A673 (cell line): ENCODE measurements around the gene PPM1E. TPM values are rescaled to one million over a fixed set of nuclear protein-coding genes. Genes with fewer than 3 reads are reported as not detected.
"Not testable (repeated sequence)": the region's sequence is repeated elsewhere in the genome, so short reads cannot be mapped to it uniquely, and the experiment has no call there.

Experiments
- BruUV-seq: library from RNA; stranded (reverse); fragments of 400-500 nt; replicated peaks from 2 replicates; lab custom pipeline; 2021; lab: Mats Ljungman, UMichigan
- CTCF ChIA-PET: fragments of 300-600 bp; sonication (Branson Sonifier 250); formaldehyde crosslinking; loops from one replicate; lab custom pipeline; 2022; ENCODE audit warnings: antibody characterized with exemption; lab: Charles Lee
- POLR2A ChIA-PET: fragments of 300-600 bp; sonication (Branson Sonifier 250); formaldehyde crosslinking; loops from one replicate; lab custom pipeline; 2022; ENCODE audit warnings: antibody characterized with exemption; ENCODE audit not compliant: low non-redundant PET; lab: Charles Lee
- DNase-seq: peaks from one replicate; pipeline ENCODE4 v3.0.0-alpha.2; 2015; ENCODE audit warnings: low spot score
- H3K27ac ChIP-seq: fragments of 200-600 bp; sonication (generic); 2 replicates; pipeline ENCODE4 v1.5.1; 2016; ENCODE audit warnings: mixed run types, low read depth, mild to moderate bottlenecking, mixed read lengths, antibody characterized with exemption, low read length; ENCODE audit not compliant: poor library complexity, severe bottlenecking
- H3K27me3 ChIP-seq: fragments of 200-600 bp; sonication (generic); replicated peaks from 2 replicates; pipeline ENCODE4 v1.6.1; 2017; ENCODE audit warnings: mixed run types, low read depth, mild to moderate bottlenecking, mixed read lengths, antibody characterized with exemption, low read length; ENCODE audit not compliant: insufficient read depth, poor library complexity
- H3K36me3 ChIP-seq: fragments of 200-600 bp; sonication (generic); 2 replicates; pipeline ENCODE4 v1.6.1; 2016; ENCODE audit warnings: mixed run types, mild to moderate bottlenecking, mixed read lengths, antibody characterized with exemption, low read length; ENCODE audit not compliant: insufficient read depth, poor library complexity, severe bottlenecking
- H3K4me1 ChIP-seq: fragments of 200-600 bp; sonication (generic); 2 replicates; pipeline ENCODE4 v1.6.1; 2017; ENCODE audit warnings: mixed run types, mild to moderate bottlenecking, mixed read lengths, antibody characterized with exemption, low read length; ENCODE audit not compliant: insufficient read depth, poor library complexity, severe bottlenecking
- H3K4me3 ChIP-seq: fragments of 200-600 bp; sonication (generic); 2 replicates; pipeline ENCODE4 v1.5.1; 2016; ENCODE audit warnings: low read depth, mixed run types, mild to moderate bottlenecking, mixed read lengths, low read length; ENCODE audit not compliant: poor library complexity, severe bottlenecking
- H3K9me3 ChIP-seq: fragments of 200-600 bp; sonication (generic); 2 replicates; pipeline ENCODE4 v1.6.1; 2016; ENCODE audit warnings: mixed run types, low read depth, mild to moderate bottlenecking, mixed read lengths, antibody characterized with exemption, low read length; ENCODE audit not compliant: poor library complexity, severe bottlenecking
- EZH2 ChIP-seq: fragments of 200-600 bp; sonication (generic); IDR thresholded peaks from 2 replicates; pipeline ENCODE4 v1.6.1; 2017; ENCODE audit warnings: borderline replicate concordance, low read depth, mild to moderate bottlenecking, mixed read lengths, antibody characterized with exemption, low read length; ENCODE audit not compliant: poor library complexity, severe bottlenecking
- intact Hi-C: fragments of 100-400 bp; cut with micrococcal nuclease; formaldehyde crosslinking; loops from one replicate; pipeline ENCODE4 v1.10.0; 2022; ENCODE audit not compliant: unreplicated experiment
- total RNA-seq: library from RNA; stranded (reverse); gene quantifications from 2 replicates; pipeline ENCODE4 v1.2.3, GENCODE V29; 2021
- TF ChIP-seq, protein P1 (sequence below): fragments of 300-800, 200-600 bp; sonication (generic); conservative IDR thresholded peaks from 2 replicates; pipeline ENCODE4 v1.5.1; 2017; ENCODE audit warnings: low read depth, mild to moderate bottlenecking, antibody characterized with exemption, low read length, moderate library complexity, mixed read lengths

The PPM1E gene
- total RNA-seq, 1 experiment from 2014 or later: 6.0 TPM

DNA sequence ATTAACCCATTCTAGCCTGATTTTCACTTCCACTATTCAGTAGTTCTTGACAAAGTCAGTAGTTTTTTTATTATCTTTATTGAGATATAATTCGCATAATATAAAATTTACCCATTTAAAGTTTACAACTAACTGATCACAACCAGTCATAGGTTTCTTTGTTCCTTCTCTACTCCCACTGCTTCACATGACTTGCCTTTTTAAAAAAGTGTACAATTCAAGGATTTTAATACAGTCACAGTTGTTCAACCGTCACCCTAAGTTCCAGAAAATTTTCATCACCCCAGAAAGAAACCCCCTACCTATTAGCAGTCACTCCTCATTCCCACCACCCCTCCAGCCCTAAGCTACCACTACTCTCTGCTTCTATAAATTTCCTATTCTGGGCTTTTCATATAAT is 188.5 kb downstream of the PPM1E start:
- no TSS peak for BruUV-seq
- Histone ChIP-seq H3K4me1 (no peaks in the 10 kb centered on the region), H3K27me3 (no peaks in the 10 kb centered on the region), H3K4me3 (no peak overlapping the region), H3K9me3 (peaks cover 4% of the 10 kb centered on the region), H3K27ac (no peak overlapping the region), H3K36me3 (no peaks in the 10 kb centered on the region)
- DNase-seq: no peak
- intact Hi-C loops: no loop called here
- TF ChIP-seq, protein P1, sequence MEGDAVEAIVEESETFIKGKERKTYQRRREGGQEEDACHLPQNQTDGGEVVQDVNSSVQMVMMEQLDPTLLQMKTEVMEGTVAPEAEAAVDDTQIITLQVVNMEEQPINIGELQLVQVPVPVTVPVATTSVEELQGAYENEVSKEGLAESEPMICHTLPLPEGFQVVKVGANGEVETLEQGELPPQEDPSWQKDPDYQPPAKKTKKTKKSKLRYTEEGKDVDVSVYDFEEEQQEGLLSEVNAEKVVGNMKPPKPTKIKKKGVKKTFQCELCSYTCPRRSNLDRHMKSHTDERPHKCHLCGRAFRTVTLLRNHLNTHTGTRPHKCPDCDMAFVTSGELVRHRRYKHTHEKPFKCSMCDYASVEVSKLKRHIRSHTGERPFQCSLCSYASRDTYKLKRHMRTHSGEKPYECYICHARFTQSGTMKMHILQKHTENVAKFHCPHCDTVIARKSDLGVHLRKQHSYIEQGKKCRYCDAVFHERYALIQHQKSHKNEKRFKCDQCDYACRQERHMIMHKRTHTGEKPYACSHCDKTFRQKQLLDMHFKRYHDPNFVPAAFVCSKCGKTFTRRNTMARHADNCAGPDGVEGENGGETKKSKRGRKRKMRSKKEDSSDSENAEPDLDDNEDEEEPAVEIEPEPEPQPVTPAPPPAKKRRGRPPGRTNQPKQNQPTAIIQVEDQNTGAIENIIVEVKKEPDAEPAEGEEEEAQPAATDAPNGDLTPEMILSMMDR: no peak
- TF ChIP-seq EZH2: no peak
- CTCF ChIA-PET: no interaction called here
- POLR2A ChIA-PET: no interaction called here

DNA sequence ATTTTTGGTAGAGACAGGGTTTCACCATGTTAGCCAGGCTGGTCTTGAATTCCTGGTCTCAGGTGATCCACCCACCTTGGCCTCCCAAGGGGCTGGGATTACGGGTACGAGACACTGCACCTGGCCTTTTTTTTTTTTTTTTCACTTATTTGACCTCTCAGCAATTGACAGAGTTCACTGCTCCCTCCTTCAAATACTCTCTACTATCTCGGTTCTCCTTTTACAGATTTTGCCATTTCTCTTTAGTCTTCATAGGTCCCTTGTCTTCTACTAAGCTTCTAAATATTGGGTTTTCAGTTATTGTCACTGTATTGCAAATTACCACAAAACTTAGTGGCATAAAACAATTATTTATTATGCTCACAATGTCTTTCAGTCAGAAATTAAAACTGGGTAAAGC is 191.8 kb downstream of the PPM1E start:
- no peak for TF ChIP-seq EZH2
- TF ChIP-seq, protein P1: no peak
- Histone ChIP-seq H3K4me3 (no peak overlapping the region), H3K9me3 (peaks cover 18% of the 10 kb centered on the region), H3K36me3 (no peaks in the 10 kb centered on the region), H3K27me3 (no peaks in the 10 kb centered on the region), H3K27ac (no peak overlapping the region), H3K4me1 (no peaks in the 10 kb centered on the region)
- ChIA-PET POLR2A (no interaction called here), CTCF (no interaction called here)
- DNase-seq: no peak
- BruUV-seq: no TSS peak
- intact Hi-C loops: no loop called here

DNA sequence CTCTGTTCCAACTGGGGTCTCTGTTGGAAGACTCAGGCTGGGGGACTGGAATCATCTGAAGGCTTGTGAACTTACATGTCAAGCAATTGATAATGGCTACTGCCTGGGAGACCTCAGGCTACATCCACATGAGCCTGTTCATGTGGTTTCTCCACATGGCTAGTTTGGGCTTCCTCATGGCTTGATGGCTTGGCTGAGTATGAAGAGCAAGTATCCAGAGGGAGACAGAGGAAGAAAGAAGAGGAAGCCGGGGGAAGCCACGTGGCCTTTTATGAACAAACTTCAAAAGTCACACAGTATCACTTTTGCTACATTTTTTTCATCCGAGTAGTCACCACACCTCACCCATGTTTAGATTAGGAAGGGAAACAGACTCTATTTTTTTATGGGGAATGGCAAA is 192.2 kb downstream of the PPM1E start:
- H3K4me1 ChIP-seq: no peaks in the 10 kb centered on the region
- ChIA-PET CTCF (no interaction called here), POLR2A (no interaction called here)
- H3K27ac ChIP-seq: no peak overlapping the region
- intact Hi-C loops: no loop called here
- H3K4me3 ChIP-seq: no peak overlapping the region
- no peaks in the 10 kb centered on the region for H3K36me3 ChIP-seq
- TF ChIP-seq EZH2: no peak
- TF ChIP-seq, protein P1: no peak
- no TSS peak for BruUV-seq
- DNase-seq: no peak
- peaks cover 18% of the 10 kb centered on the region for H3K9me3 ChIP-seq
- no peaks in the 10 kb centered on the region for H3K27me3 ChIP-seq

DNA sequence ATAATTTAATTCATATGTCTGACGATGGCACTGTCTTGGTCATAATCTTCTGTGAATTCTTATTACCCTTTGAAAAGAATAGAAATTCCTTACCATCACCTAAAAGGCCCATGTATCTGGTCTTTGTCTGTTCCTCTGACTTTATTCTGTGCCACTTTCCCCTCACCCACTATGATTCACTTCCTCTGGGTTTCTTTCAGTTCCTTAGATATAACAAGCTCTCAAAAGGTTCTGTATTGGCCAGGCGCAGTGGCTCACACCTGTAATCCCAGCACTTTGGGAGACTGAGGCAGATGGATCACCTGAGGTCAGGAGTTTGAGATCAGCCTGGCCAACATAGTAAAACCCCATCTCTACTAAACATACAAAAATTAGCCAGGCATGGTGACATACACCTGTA is 198.7 kb downstream of the PPM1E start:
- H3K4me1 ChIP-seq, CTCF ChIA-PET, H3K27me3 ChIP-seq, H3K27ac ChIP-seq, H3K36me3 ChIP-seq, BruUV-seq, POLR2A ChIA-PET, DNase-seq, intact Hi-C loops, H3K4me3 ChIP-seq: not testable (repeated sequence)
- H3K9me3 ChIP-seq: peaks cover 13% of the 10 kb centered on the region
